ENCODE results near the gene CYB5R3. TPM values are rescaled to one million over a fixed set of nuclear protein-coding genes. Genes with fewer than 3 reads are reported as not detected.

CYB5R3 gene
- total RNA-seq, 1 experiment from 2014 or later, result 130 TPM

DNA sequence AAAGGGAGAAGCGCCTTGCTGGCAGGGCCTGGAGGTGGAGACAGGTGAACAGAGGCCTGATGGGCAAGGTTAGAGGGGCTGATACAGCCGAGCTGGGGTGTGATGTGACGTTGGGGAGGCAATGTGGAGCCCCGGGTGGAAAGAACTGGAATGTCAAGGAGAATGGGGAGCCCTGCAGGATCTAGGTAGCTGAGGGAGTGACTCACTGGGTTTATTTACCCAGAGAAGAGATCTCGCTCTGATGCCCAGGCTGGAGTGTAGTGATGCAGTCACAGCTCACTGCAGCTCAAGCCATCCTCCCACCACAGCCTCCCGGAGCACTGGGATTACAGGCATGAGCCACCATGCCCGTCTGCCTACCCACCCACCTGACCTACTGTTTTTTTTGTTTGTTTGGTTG is 1.9 kb upstream of the CYB5R3 start:
- no peak for DNase-seq
- no peak overlapping the region for H3K4me3 Mint-ChIP-seq (ENCODE audit: unreplicated experiment)
- CTCF ChIA-PET, result no interaction called here

DNA sequence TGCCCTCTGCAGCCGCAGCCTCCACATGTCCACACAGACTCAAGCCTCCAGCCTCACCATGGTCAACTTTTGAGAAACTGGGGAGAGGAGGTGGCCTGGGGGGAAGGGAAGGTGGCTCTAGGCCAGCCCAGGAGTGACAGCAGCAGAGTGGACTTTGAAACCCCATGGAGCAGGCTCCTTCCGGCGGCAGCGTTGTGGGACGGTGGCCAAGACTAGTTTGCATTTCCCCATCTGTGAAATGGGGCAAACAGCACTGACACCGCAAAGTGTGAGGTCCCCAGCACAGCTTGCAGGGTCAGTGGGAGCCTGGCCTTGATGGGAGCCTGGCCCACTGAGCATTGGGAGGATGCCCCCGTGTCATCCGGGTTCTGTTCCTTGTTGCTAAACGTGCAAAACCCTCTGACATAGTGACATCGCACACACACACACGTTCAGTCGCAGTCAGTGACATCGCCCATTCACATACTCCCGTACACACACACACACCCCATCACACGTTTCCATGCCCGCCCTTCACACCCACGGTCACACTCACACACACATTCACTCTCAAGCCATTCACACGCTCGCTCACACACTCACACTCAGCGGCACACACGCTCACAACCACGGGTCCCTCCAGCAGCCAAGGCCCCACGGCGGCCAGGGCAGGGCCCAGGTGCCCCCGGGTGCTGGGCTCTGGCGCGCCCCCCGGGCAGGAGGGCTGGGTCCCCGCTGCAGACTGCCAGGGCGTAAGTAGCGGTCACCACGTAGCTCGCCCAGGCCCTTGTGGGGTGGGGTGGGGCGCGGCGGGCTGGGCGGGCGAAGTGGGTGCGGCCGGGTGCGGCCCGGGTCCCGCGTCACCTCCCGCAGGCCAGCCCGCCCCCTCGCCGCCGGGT is 585 bp downstream of the CYB5R3 start:
- peak overlapping the region; percentile 100 for H3K4me3 Mint-ChIP-seq (ENCODE audit: unreplicated experiment)
- no peaks in the 10 kb centered on the region for H3K27me3 ChIP-seq (replicated peaks; ENCODE audit: control insufficient read depth, insufficient read depth, low read length)
- DNase-seq, result peak; percentile 26 to 52
- peaks cover 25% of the 10 kb centered on the region for H3K4me1 Mint-ChIP-seq (ENCODE audit: low read depth, unreplicated experiment)
- intact Hi-C loops (cut with micrococcal nuclease; ENCODE audit: unreplicated experiment), result no loop called here
- H3K27ac Mint-ChIP-seq (ENCODE audit: unreplicated experiment), result peak overlapping the region; percentile 97
- TSS peak; percentile 81 for BruUV-seq (replicated peaks)
- no peaks in the 10 kb centered on the region for H3K27me3 Mint-ChIP-seq (ENCODE audit: insufficient read depth, unreplicated experiment)
- no peaks in the 10 kb centered on the region for H3K9me3 ChIP-seq
- H3K36me3 ChIP-seq (ENCODE audit: control insufficient read depth, insufficient read depth, low read length), result no peaks in the 10 kb centered on the region
- H3K9me3 Mint-ChIP-seq (ENCODE audit: unreplicated experiment), result no peaks in the 10 kb centered on the region
- CTCF ChIA-PET, result no interaction called here
- H3K4me1 ChIP-seq, result peaks cover 10% of the 10 kb centered on the region
- H3K4me3 ChIP-seq (ENCODE audit: low read depth, low read length), result peak overlapping the region; percentile 98
- peaks cover 11% of the 10 kb centered on the region for H3K36me3 Mint-ChIP-seq (ENCODE audit: insufficient read depth, unreplicated experiment)
- POLR2A ChIA-PET, result interaction anchor here (0.9 to 1.0 kb wide), 2 partner anchors 33 to 34 kb away, joined by 3 to 7 read pairs; partner anchors contain the start of gene POLDIP3
- no peak for TF ChIP-seq CTCF (IDR thresholded peaks at IDR 0.05; ENCODE audit: insufficient read depth in 1 of 2, low read depth in 1 of 2, low read length in 1 of 2, severe bottlenecking in 1 of 2, unreplicated experiment in 1 of 2)

More for the DNA sequence above, 1.9 kb upstream of the CYB5R3 start:
- H3K4me1 ChIP-seq, result peaks cover 26% of the 10 kb centered on the region
- no peaks in the 10 kb centered on the region for H3K36me3 ChIP-seq (ENCODE audit: control insufficient read depth, insufficient read depth, low read length)
- BruUV-seq (replicated peaks), result no TSS peak
- no peak overlapping the region for H3K4me3 ChIP-seq (ENCODE audit: low read depth, low read length)
- no peaks in the 10 kb centered on the region for H3K9me3 ChIP-seq
- peaks cover 31% of the 10 kb centered on the region for H3K4me1 Mint-ChIP-seq (ENCODE audit: low read depth, unreplicated experiment)
- no peaks in the 10 kb centered on the region for H3K27me3 Mint-ChIP-seq (ENCODE audit: insufficient read depth, unreplicated experiment)
- TF ChIP-seq CTCF (IDR thresholded peaks at IDR 0.05; ENCODE audit: insufficient read depth in 1 of 2, low read depth in 1 of 2, low read length in 1 of 2, severe bottlenecking in 1 of 2, unreplicated experiment in 1 of 2), result no peak
- peaks cover 6% of the 10 kb centered on the region for H3K36me3 Mint-ChIP-seq (ENCODE audit: insufficient read depth, unreplicated experiment)
- no peak overlapping the region for H3K27ac Mint-ChIP-seq (ENCODE audit: unreplicated experiment)
- intact Hi-C loops (cut with micrococcal nuclease; ENCODE audit: unreplicated experiment), result no loop called here
- no peaks in the 10 kb centered on the region for H3K9me3 Mint-ChIP-seq (ENCODE audit: unreplicated experiment)
- POLR2A ChIA-PET, result no interaction called here
- H3K27me3 ChIP-seq (replicated peaks; ENCODE audit: control insufficient read depth, insufficient read depth, low read length), result no peaks in the 10 kb centered on the region

- ChIA-PET CTCF (no interaction called here), POLR2A (no interaction called here)
- no peaks in the 10 kb centered on the region for H3K9me3 ChIP-seq
- Mint-ChIP-seq H3K9me3 (ENCODE audit: unreplicated experiment) (no peaks in the 10 kb centered on the region), H3K36me3 (ENCODE audit: insufficient read depth, unreplicated experiment) (peaks cover 11% of the 10 kb centered on the region), H3K4me1 (ENCODE audit: low read depth, unreplicated experiment) (peaks cover 25% of the 10 kb centered on the region), H3K27me3 (ENCODE audit: insufficient read depth, unreplicated experiment) (no peaks in the 10 kb centered on the region), H3K4me3 (ENCODE audit: unreplicated experiment) (peak overlapping the region; percentile 100), H3K27ac (ENCODE audit: unreplicated experiment) (peak overlapping the region; percentile 67)
- BruUV-seq (replicated peaks), result no TSS peak
- no peak for TF ChIP-seq CTCF (IDR thresholded peaks at IDR 0.05; ENCODE audit: insufficient read depth in 1 of 2, low read depth in 1 of 2, low read length in 1 of 2, severe bottlenecking in 1 of 2, unreplicated experiment in 1 of 2)
- intact Hi-C loops (cut with micrococcal nuclease; ENCODE audit: unreplicated experiment), result no loop called here
- H3K27me3 ChIP-seq (replicated peaks; ENCODE audit: control insufficient read depth, insufficient read depth, low read length), result no peaks in the 10 kb centered on the region
- peaks cover 8% of the 10 kb centered on the region; the same call in 1 of the 2 replicates for H3K4me1 ChIP-seq
- DNase-seq, result no peak
- peak overlapping the region; percentile 98 for H3K4me3 ChIP-seq (ENCODE audit: low read depth, low read length)
- H3K36me3 ChIP-seq (ENCODE audit: control insufficient read depth, insufficient read depth, low read length), result no peaks in the 10 kb centered on the region
Observed at GRCh38 chr22:42648017-42648367, 1.2 kb downstream of the CYB5R3 start.
